GM03348 (cell line): ENCODE measurements around the gene GPER1.
"Not testable (repeated sequence)": the region's sequence is repeated elsewhere in the genome, so short reads cannot be mapped to it uniquely, and the experiment has no call there.

ENCODE experiments used
- DNase-seq: peaks from one replicate; pipeline ENCODE4 v3.0.0; 2012; ENCODE audit warnings: low spot score

The GPER1 gene

DNA sequence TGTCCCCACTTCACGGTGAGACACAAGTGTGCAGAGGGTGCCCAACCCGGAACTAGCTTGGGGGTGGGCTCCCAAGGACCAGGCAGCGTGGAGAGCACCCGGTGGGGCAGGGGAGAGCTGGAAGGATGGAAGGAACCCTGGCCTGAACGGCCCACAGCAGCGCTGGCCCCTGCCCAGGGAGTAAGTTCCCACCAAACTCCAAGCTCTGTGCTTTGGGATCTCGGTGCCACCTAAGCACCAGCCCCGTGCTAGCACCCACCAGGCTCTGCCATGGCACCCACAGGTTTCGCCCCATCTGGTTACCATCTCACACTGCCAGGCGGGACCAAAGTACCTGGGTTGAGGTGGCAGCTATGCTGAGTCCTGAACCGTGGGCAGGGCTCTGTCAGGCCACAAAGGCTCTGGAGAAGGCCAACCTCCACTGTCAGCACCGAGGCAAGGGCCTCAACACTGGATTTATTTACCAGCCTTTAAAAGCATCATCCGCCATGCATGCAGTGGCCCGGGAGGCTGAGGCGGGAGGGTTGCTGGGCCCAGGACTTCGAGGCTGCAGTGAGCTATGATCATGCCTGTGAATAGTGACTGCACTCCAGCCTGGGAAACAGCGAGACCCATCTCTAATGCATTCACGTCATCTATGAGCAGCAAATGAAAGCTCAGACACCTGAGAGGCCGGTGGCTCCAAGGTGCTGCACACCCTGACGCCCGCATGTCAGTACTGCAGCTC, 16.0 kb downstream of the GPER1 start:
- DNase-seq, result no peak

DNA sequence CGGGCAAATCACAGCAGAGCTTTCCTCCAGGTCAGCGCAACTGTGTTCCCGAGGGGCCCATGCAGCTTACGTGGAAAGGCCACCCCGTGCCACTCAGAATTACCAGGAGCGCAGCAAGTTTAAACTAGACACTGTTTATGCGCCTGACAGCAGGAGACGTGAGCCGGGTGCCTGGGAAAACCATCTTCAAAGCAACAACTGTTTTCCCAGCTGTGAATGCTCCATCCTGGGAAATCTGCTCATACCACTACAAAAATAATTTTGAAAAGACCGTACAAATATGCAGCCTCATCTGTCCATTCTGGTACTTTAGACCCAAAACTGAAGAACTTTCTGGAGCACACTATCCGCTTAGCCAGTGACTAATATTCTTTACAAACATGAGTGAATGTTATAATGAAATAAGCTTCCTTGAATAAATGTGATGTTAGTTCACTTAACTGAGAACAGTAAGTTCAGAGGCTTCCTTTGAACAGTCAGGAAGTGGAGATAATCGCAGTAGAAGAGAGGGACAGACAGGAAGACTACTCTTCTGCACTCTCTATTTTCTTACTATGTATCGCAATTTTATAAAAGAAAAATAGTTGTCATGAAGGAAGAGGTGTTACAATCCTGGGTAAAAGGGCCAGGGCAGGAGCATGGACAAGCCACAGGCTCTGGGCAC, 16.7 kb downstream of the GPER1 start:
- no peak for DNase-seq

DNA sequence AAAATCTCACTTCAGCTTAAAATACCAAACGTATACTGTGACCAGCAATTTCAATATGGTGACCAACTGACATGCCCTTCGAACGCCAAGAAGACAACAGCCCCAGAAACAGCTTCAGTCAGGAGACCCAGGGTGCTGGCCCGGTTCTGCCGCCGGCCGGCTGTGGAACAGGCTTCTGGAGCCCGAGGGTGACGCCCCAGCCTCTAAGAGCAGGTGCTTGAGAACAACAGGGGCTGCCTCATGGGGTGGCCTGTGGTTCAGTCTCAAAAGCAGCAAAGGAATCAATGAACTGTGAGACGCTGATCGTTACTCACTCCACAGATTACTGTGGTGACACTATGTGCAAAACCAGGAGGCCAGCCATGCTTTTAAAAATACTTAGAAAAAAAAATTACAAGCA, 17.3 kb downstream of the GPER1 start:
- DNase-seq, result no peak

DNA sequence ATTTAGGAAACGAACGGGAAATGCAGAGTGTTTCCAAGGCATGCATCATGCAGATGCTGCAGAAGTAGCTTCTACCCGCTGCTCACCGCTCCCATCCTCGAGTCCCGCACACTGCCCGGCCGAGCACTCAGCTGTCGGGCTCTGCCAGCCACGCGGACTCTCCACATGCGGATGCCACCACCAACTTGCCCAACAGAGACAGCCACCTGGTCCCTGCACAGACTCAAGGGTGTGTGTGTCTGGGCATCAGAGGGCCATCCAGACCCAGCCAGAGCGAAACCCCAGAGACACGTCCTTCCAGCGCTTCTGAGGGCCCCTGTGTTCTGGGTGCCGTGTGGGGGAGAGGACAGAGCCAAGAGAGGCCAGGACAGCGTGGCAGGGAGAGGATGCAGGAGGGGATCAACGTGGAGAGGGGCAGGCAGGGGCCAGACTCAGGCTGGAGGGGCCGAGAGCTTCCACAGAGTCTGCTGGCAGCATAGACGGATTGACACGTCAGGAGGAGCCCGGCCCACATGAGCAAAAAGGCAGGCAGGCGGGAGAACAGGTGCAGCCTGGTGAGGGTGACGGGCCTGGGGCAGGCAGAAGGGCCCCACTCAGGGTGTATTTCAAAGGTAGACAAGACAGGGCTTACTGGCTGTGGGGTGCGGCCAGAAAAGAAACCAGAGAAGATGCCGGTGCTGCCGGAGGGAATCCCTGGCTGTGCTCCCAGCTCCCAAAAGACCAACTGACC, 18.3 kb downstream of the GPER1 start:
- DNase-seq, result no peak

DNA sequence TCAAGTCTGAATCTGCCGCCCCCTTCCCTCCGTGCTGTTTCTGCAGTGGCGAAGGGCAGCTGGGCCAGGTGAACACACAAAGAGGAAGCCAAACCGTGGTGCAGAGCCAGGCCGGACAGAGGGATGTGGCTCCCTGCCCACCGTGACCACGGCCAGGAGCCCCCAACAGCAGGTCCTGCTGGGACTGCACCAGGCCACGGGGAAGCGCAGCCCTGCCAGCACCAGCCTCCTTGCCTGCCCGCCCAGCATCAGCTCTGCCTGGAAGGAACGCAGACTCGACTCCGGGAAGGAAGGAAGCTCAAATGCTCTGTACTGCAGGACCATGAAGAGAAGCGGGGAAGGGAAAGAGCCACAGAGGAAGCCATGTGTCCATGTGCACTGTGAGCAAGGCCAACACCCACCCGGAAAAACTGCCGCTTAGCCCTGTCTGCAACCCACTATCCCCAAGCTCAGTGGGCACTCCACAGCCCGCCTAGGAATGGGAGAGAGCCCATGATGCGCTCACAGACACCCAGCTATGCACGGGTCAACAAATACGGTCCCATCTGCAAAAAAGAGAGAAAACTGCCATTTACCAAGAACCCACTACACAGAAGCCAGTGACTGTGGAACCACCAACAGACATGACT, 19.0 kb downstream of the GPER1 start:
- DNase-seq, result no peak

GRCh38 chr7:1108264-1108920, 20.5 kb downstream of the GPER1 start:
- no peak for DNase-seq

GRCh38 chr7:1109581-1110310, 21.8 kb downstream of the GPER1 start:
- no peak for DNase-seq

DNA sequence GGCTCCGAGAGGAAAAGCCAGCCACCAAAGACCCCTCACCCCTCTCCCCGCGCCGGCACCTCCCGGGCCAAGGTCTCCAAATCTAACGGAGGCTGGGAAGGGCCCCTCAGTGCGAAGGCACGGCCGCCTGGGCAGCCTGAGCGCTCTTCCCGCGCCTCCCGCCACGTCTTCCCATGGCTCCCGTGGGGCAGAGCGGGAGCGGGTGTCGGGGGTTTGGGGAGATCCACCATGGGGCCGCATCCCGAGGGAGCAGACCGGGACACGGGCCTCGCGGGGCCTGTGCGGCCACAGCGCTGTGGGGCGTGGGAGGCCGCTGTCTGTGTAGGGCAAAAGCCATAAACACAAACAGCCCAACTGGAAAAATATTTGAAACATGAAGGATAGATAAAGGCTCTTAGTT, 22.4 kb downstream of the GPER1 start:
- DNase-seq, result no peak

GRCh38 chr7:1111156-1111555, 23.2 kb downstream of the GPER1 start:
- no peak for DNase-seq

- DNase-seq, result no peak
These were observed 24.2 kb downstream of the GPER1 start for GRCh38 chr7:1112109-1112508.

DNA sequence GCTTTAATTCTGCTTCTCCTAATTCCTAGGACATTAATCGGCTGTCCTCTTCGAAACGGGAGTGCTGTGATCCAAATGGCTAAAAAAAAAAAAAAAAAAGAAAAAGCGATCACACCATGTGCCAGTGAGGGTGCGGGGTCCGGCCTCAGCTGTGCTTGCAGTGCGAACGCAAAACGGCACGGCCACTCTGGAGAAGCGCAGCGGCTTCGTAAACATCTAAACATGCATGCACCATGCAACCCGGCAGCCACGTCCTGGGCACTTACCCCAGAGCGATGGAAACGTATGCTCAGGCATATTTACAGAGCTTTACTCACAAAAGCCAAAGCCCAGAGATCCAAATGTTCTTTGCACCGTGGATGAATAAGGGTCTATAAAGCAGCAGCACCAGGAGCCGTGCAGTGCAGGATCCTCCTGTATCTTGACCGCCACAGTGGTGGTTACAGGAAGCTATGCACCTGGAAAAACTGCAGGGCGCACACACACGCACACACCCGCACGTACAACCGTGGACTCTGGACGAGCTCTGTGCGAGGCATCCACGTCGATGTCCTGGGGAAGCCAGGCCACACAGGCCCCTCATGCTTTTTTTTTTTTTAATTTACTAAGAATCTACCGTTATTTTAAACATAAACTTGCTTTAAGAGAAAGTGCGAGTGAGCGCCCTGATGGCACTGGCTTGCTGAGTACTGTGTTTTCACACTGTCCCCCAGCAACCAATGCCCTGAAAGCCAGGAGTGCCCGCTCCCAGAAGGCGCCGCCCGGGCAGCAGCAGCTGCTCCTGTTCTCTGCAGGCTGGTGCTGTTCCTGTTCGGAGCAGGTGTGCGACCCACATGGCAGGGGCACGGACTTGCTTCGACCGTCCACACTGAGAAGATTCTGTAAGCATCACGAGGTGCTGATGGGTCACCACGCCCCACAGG, 25.0 kb downstream of the GPER1 start:
- DNase-seq, result no peak

DNA sequence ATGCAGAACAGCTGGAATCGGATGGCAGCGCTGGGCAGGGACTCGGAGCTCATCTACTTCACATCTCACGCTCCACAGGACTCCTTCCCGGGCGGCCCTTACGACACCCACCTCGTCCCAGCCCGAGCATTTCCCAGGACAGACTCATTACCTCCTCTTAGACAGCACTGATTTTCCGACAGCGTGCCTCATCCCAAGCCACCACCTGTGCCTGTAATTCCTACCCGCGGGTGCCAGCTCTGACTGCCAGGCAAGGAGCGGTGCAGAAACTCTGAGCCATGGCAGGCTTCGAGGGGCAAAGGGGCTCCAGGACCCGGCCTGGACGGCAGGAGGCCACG, 25.6 kb downstream of the GPER1 start:
- no peak for DNase-seq

- DNase-seq, result no peak
These were observed 26.2 kb downstream of the GPER1 start for GRCh38 chr7:1114088-1114487.

DNA sequence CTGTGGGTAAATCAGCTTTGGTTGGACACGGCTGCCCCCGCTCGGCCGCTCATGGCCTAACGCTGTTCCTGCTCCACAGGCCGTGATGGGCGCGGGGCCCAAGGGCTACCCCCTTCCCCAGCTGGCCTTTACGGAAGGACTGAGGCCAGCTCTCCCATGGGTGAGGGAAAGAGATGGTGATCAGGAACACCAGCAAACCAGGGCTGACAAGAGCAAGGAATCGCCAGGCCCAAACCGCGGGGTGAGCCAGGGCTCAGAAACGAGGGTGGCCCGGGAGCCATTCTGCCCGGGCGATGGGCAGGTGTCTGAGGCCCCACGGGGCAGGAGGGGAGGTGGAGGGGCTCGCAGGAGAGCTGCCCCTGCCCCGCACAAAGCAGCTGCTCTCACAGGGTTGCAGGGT, 26.6 kb downstream of the GPER1 start:
- no peak for DNase-seq

GRCh38 chr7:1115171-1116045, 27.5 kb downstream of the GPER1 start:
- not testable (repeated sequence) for DNase-seq

DNA sequence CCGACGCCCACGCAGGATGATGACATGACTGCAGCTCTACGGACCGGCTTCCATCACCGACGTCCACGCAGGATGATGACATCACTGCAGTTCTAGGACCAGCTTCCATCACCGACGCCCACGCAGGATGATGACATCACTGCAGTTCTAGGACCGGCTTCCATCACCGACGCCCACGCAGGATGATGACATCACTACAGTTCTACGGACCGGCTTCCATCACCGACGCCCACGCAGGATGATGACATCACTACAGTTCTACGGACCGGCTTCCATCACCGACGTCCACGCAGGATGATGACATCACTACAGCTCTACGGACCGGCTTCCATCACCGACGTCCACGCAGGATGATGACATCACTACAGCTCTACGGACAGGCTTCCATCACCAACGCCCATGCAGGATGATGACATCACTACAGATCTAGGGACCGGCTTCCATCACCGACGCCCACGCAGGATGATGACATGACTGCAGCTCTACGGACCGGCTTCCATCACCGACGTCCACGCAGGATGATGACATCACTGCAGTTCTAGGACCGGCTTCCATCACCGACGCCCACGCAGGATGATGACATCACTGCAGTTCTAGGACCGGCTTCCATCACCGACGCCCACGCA, 28.6 kb downstream of the GPER1 start:
- DNase-seq, result not testable (repeated sequence)

DNA sequence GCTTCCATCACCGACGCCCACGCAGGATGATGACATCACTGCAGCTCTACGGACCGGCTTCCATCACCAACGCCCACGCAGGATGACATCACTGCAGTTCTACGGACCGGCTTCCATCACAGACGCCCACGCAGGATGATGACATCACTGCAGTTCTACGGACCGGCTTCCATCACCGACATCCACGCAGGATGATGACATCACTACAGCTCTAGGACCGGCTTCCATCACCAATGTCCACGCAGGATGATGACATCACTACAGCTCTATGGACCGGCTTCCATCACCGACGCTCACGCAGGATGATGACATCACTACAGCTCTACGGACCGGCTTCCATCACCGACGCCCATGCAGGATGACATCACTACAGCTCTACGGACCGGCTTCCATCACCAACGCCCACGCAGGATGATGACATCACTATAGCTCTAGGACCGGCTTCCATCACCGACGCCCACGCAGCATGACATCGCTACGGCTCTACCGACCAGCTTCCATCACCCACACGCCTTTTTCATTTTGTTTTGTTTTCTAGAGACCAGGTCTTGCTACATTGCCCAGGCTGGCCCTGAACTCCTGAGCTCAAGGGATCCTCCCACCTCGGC, 29.5 kb downstream of the GPER1 start:
- DNase-seq, result no peak

DNA sequence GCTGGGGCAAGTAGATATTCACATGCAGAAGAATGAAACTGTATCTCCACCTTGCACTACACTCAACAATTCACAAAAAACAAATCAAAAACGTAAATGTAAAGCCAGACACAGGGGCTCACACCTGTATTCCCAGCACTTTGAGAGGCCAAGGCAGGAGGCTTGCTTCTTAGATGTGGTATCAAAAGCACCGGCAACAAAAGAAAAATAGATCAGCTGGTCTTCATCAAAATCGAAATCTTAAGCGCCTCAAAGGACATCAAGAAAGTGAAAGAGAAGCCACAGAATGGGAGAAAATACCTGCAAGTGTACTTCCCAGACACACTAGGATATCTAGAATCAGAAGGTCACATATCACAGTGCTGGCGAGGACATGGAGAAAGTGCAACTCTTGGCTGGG, 31.3 kb downstream of the GPER1 start:
- no peak for DNase-seq

DNA sequence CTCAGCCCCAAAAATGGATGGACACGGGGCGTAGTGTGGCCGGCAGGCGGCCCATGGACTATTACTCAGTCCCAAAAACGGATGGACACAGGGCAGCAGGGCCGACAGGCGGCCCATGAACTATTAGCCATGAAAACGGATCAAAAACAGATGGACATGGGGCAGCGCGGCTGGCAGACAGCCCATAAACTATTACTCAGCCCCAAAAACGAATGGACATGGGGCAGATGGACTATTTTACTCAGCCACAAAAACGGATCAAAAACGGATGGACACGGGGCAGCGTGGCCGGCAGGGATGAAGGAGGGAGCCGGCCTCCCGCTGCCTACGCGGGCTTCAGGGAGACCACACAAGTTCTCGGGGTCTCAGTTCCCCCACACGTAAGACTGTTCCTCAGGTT, 32.9 kb downstream of the GPER1 start:
- DNase-seq, result no peak
